D721Med (cell line): ENCODE results near the gene PRDM5.

ENCODE experiments used
- DNase-seq: peaks from one replicate; pipeline ENCODE4 v3.0.0; 2011; ENCODE audit warnings: low spot score; ENCODE audit not compliant: insufficient read length
- FAIRE-seq: peaks from 2 replicates; lab custom pipeline; 2011; peaks lifted over from hg19 to GRCh38; lab: Jason Lieb, UNC
- CTCF ChIP-seq: IDR thresholded peaks from 2 replicates; pipeline ENCODE4 v1.5.1; 2012; ENCODE audit warnings: mild to moderate bottlenecking, control low read depth; ENCODE audit not compliant: insufficient read depth; ENCODE audit errors: missing control alignments

Gene PRDM5

GRCh38 chr4:120785202-120785601 lies 137.3 kb downstream of the PRDM5 start:
- FAIRE-seq: no peak
- no peak for DNase-seq
- no peak for TF ChIP-seq CTCF

GRCh38 chr4:120777459-120777858 lies 145.1 kb downstream of the PRDM5 start:
- DNase-seq (no peak), FAIRE-seq (no peak)
- no peak for TF ChIP-seq CTCF

- FAIRE-seq (no peak), DNase-seq (no peak)
- no peak for TF ChIP-seq CTCF
Measured at GRCh38 chr4:120775431-120775830, 147.1 kb downstream of the PRDM5 start.

GRCh38 chr4:120773641-120774040 lies 148.9 kb downstream of the PRDM5 start:
- no peak for TF ChIP-seq CTCF
- FAIRE-seq (no peak), DNase-seq (no peak)

DNA sequence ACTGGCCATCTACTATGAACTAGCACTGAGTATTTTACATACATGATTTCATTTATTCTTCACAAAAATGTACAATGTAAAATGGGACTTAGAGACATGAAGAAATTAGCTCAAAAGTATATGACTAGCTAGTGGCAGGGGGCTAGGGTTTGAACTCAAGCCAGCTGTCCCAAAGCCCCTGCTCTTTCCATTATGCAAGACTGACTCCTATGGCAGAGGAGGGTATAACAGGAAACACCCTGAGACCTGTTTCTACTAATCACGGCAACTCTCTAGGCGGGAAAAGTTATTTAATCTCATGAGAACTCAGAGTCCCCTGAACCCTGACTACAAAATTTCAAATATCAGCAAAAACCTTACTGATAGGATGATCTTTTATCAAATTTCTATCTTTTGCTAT lies 150.6 kb downstream of the PRDM5 start:
- no peak for FAIRE-seq
- no peak for TF ChIP-seq CTCF
- no peak for DNase-seq

- no peak for TF ChIP-seq CTCF
- DNase-seq: no peak
- FAIRE-seq: no peak
Measured at GRCh38 chr4:120770897-120771296, 151.6 kb downstream of the PRDM5 start.

DNA sequence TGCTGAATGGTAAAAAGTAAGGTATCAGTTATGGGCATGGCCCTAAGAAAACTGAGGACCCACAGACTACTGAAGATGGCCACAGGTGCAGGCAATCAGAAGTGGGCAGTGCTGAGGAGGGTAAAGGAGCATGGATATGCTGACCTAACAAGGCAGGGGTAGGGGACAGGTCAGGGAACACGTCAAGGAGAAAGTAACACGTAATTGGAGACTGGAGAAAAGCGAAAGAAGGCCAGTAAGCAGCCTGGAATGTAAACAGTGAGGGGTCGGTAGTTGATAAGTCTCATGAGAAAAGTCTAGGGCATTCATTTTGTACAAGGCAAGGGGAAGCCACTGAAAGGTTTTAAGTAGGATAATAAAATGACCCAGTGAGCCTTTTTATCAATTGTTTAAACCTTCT lies 153.3 kb downstream of the PRDM5 start:
- FAIRE-seq: no peak
- no peak for DNase-seq
- no peak for TF ChIP-seq CTCF
